ENCODE measurements around the gene ALKBH4.
"Not testable (repeated sequence)": the region's sequence is repeated elsewhere in the genome, so short reads cannot be mapped to it uniquely, and the experiment has no call there.

Gene ALKBH4

GRCh38 chr7:102455596-102455995, 9.1 kb downstream of the ALKBH4 start:
- no peak for DNase-seq (ENCODE audit: low read depth in 2 of 2)

- DNase-seq (ENCODE audit: low read depth in 2 of 2) = not testable (repeated sequence)
Observed at GRCh38 chr7:102454932-102455331, 9.7 kb downstream of the ALKBH4 start.

DNA sequence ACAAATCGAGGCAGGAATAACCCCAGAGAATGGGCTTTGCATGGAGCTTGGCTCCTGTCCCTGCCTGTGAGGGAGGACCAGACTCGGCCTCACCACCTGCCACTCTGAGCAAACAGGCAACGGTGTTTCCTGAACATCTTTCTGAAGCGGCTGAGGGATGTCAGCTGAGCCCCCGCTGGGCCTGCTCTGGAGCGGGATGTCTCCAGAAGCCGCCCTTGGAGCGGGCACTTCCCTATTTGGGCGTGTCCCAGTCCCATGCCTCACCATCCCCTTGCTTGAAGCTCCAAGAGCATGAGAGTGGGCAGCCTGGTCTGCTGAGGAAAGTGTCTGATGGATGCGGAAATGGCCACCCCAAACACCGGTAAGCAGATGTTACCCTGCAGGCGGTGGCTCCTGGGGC, 10.2 kb downstream of the ALKBH4 start:
- DNase-seq (ENCODE audit: low read depth in 2 of 2) = no peak

DNA sequence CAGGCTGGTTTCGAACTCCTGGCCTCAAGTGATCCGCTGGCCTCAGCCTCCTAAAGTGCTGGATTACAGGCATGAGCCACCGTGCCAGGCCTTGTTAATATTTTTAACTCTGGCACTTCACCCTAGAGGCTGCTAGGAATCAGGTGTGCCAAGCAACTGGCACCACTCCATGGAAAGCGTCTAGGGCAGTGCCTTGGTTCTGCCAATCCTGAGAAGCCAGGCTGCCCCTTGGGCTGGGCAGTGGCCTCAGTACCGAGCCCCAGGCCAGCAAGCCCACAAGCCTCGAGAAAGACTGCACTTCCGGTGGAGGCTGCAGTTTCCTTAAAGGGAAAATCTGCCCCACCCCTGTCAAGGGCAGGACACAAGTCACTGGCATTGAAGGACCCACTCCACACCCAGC, 11.3 kb downstream of the ALKBH4 start:
- no peak for DNase-seq (ENCODE audit: low read depth in 2 of 2)

- no peak for DNase-seq (ENCODE audit: low read depth in 2 of 2)
Observed at GRCh38 chr7:102452451-102452850, 12.2 kb downstream of the ALKBH4 start.

DNA sequence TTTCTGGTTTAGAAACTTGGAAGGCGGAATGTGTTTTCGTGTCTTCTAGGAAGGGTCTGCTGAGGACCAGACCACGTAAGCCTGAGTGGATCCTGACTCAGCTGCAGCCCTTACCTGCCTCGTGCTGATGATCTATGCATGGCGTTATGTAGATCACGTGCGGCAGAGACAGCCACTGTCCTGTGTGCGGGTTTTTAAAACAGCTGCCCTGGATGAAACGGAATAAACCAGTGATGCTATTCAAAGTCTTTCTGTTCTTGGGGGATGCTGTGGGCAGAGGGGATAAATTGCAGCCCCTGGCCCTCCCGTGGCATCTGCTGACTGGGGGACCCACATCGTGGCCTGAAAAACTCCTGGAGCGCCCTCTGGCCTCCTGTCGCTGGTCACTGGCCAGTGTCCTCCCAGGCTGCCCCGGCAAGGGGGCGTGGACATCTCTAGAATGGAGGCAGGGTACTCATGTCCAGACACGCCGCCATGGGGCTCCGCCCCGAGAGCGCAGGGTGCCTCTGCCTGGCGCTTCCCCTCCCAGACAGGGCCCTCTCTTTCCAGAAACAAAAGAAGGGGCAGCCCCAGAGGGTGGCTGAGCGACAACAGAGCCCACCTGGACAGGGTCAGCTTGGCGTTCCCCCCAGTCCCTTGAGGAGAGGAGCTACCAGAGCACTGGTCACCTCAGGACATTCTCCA, 13.2 kb downstream of the ALKBH4 start:
- DNase-seq (ENCODE audit: low read depth in 2 of 2) = no peak

GRCh38 chr7:102450242-102450641, 14.4 kb downstream of the ALKBH4 start:
- DNase-seq (ENCODE audit: low read depth in 2 of 2) = peak in 1 of 2 donors; percentile 23

DNA sequence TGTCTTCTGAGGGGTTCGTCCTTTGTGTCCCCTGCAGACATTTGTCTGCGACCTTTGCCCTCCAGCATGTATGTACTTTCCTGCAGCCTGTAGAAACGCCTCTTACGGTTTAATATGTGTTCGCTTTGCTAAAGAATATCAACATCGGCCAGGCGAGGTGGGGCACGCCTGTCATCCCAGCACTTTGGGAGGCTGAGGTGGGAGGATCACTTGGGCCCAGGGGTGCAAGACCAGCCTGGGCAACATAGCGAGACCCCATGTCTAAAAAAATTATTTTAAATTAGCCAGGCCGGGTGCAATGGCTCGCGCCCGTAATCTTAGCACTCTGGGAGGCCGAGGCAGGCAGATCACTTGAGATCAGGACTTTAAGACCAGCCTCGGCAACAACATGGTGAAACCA, 15.5 kb downstream of the ALKBH4 start:
- no peak for DNase-seq (ENCODE audit: low read depth in 2 of 2)

DNA sequence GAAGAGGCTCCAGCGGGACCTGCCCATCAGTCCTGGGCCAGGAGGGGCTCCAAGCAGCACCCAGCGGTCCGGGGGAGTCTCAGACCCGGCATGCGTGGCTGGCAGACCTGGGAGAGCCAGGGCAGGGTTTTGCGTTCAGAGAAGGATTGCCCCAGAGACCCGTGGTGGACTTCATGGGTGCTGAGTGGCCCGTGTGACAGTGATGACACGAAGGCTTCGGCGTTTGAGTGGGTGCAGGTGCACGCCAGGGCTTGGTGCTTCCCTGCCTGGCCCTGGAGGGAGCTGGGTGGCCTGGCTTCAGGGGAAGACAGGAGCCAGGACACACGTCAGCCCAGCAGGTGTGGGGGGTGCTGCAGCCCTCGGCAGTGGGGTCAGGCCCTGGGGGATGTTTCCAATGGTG, 17.4 kb downstream of the ALKBH4 start:
- no peak for DNase-seq (ENCODE audit: low read depth in 2 of 2)

DNA sequence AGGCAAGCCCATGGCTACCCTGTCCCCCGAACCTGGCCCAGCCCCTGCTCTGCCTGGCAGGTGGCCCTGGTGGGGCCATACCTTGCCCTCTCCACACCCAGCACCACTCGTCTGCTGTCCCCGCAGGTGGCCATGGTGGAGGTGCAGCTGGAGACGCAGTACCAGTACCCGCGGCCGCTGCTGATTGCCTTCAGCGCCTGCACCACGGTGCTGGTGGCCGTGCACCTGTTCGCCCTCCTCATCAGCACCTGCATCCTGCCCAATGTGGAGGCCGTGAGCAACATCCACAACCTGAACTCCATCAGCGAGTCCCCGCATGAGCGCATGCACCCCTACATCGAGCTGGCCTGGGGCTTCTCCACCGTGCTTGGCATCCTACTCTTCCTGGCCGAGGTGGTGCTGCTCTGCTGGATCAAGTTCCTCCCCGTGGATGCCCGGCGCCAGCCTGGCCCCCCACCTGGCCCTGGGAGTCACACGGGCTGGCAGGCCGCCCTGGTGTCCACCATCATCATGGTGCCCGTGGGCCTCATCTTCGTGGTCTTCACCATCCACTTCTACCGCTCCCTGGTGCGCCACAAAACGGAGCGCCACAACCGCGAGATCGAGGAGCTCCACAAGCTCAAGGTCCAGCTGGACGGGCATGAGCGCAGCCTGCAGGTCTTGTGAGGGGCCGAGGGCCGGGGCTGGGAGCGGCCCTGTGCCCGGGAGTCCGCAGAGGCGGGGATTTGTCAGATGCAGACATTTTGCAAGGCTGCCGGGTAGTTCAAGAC, 18.1 kb downstream of the ALKBH4 start:
- no peak for DNase-seq (ENCODE audit: low read depth in 2 of 2)

GRCh38 chr7:102445674-102446071, 19.0 kb downstream of the ALKBH4 start:
- no peak for DNase-seq (ENCODE audit: low read depth in 2 of 2)

DNA sequence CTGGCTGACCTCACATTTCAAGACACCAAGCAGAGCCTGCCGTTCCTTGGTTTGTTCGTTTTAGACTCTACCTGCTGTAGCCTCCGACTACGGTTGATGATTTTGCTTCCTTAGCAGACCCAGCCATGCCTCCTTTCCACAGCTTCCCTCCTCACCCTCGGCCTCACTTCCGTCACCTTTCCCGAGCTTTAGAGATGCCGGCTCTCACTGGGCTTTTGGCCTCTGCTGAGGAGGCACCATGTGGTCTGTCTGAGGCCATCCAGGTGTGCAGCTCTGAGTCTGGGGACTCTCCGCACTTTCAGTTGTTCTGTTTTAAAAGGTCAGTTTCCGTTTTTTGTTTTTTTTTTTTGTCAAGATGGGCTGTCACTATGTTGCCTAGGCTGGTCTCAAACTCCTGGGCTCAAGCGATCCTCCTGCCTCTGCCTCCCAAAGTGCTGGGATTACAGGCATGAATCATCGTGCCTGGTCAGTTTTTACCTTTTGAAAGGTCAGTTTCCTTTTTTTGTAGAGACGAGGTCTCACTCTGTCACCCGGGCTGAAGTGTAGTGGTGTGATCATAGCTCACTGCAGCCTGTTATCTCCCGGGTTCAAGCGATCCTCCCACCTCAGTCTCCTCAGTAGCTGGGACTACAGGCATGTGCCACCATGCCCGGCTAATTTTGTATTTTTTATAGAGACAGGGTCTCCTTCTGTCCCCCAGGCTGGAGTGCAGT, 19.5 kb downstream of the ALKBH4 start:
- no peak for DNase-seq (ENCODE audit: low read depth in 2 of 2)

DNA sequence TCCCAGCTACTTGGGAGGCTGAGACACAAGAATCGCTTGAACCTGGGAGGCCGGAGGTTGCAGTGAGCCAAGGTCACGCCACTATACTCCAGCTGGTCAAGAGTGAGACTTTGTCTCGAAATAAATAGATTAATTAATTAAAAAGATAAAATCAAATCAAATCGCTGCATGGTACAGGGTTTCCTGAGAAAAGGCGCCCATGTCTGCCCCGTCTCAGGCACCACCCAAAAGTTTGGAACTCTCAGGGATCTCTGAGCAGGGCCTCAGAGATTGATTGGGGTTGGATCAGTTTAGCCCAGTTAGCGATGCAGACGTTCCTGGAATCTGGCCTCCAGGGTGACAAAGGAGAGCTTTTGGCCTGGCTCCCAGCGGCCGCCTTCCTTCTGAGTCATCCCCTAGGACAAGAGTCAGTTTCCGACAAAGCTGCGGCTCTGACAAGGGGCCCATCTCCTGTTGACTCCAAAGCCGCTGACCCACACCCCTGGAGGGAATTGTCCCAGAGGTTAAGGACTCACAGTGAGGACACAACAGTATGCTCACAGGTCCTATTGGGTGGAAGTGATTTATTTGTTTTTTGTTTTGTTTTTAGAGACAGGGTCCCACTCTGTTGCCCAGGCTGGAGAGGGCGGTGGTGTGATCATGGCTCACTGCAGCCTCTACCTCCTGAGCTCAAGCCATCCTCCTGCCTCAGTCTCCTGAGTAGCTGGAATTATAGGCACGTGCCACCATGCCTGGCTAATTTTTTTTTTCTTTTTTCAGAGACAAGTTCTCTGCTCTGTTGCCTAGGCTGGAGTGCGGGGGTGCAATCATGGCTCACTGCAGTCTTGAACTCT, 24.5 kb downstream of the ALKBH4 start:
- DNase-seq (ENCODE audit: low read depth in 2 of 2) = no peak

DNA sequence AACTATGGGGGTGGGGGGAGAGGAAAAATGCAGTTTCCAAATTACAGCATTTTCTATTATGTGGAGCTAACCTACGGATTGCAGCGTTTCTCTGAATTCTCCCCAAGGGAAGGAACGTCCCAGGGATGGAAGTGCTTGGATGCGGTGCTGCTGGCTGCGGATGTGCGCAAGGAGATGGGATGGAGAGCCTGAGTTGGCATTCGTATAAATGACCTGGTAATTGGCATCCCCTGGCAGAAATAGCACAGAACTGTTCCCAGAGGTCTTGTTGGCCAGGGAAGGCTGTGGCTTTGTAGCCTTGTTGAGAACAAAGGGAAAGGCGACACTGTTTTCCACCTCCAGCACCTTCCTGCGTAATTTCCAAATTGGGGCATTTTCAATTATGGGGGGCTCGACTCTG, 28.5 kb downstream of the ALKBH4 start:
- no peak for DNase-seq (ENCODE audit: low read depth in 2 of 2)

DNA sequence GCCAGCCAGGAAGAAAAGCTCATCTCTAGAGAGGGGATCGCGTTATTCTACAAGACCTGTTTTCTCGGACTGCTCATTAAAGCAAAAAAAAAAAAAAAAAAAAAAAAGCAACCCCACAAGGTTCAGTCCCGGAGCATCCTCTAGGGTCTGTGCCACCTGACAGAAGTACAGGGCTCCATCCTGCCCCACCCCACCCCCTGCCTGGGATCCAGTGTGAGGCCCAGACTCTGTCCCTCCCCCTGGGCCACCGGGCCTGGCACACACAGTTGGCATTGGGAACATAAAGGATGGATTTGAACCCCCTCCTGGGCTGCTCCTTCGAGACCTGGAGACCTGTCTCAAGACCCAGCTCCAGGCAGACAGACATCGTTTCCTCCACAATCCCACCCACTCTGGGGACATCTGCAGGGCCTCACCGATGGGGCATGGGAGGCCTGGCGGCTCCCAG, 30.6 kb downstream of the ALKBH4 start:
- DNase-seq (ENCODE audit: low read depth in 2 of 2) = no peak

- peak; percentile 74 to 83 for DNase-seq (ENCODE audit: low read depth in 2 of 2)
Observed at GRCh38 chr7:102433219-102434038, 31.2 kb downstream of the ALKBH4 start, which contains the start of gene ORAI2. Gene ORAI2, plus strand, starts transcription at chr7:102433575. Its CDS starts 5,382 bp downstream, at chr7:102438957.

GRCh38 chr7:102432442-102433218, 32.0 kb downstream of the ALKBH4 start:
- no peak for DNase-seq (ENCODE audit: low read depth in 2 of 2)

DNA sequence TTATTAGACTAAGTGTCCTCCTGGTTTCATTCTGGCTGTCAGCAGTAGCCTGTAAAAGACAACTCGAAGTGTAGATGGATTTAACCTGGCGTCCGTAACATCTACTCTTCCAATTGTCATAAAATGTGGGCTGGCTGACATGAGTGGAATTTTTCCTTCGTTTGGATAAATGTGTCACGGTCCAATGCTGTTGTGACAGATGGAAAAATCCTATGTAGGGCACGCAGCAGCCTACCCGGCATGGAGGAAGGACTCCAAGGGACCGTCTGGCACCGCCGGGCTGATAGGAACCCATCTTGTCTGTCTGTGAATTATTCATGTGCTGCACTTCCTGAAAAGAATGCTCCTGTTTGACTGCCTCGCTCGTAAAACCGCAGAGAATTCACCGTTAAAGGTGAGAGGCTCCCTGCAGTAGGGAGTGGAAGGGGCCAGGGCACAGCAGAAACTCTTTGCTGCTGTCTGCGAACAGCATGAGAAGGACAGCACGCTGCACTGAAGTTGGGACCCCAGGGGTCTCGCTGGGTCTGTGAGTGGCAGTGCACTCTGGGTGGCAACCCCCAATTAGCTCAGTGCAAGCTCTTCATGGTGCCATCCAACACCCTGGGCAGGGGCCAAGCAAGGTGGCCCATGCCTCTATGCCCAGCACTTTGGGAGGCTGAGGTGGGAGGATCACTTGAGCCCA, 32.9 kb downstream of the ALKBH4 start:
- peak in 1 of 2 donors; percentile 38 for DNase-seq (ENCODE audit: low read depth in 2 of 2)

DNA sequence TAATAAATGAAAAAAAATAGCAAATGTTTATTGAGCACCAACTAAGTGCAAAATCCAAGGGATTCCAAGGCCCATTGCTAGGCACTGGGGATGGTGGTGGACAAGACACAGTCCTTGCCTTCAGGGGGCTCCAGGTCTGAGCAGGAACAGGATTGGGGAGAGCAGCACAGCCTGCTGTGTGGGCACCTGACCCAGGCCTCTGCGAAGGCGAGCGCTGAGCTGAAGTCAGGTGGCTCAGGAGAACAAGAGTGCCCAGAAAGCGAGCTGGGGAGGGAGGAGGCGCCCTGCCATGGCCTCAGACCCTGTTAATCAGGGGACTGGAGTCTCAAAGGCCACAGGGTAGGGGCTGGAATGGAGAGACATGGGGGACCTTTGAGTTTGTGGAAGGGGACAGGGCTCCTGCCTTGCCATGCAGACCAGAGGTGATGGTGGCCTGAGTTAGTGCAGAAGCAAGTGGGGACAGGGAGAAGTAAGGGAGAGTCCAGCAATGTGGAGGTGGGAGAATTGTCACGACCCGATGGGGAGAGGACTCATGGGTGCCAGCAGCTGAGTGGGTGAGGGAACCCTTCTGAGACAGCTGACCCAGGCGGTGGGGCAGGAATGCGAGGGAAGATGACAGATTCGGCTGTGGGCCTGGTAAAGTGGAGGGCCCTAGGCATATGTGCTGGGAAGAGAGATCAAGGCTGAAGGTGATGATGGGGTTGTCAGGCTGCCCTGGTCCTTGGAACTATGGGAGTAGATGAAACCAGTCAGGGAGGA, 35.3 kb downstream of the ALKBH4 start:
- DNase-seq (ENCODE audit: low read depth in 2 of 2) = no peak

All from stimulated activated CD8-positive, alpha-beta memory T cell treated with anti-CD3 and anti-CD28 coated beads, Interleukin-15, amount 100 ng/mL, for 4 hours (primary cell).